NT2/D1 (cell line): ENCODE results near the gene DLG2.

Source experiments
- SUZ12 ChIP-seq: IDR thresholded peaks from 2 replicates; pipeline ENCODE4 v1.6.1; 2011; ENCODE audit not compliant: insufficient read length, insufficient read depth; ENCODE audit errors: extremely low read depth
- YY1 ChIP-seq: IDR thresholded peaks from 2 replicates; pipeline ENCODE4 v1.6.1; 2011; ENCODE audit not compliant: insufficient read length, insufficient read depth
- ZNF274 ChIP-seq: IDR thresholded peaks from 2 replicates; pipeline ENCODE4 v1.6.1; 2011; ENCODE audit warnings: mild to moderate bottlenecking, low read depth, low read length

- no peak for TF ChIP-seq YY1
- no peak for TF ChIP-seq ZNF274
- no peak for TF ChIP-seq SUZ12
These were observed 1636.9 kb downstream of the DLG2 start for GRCh38 chr11:83990160-83990733.
